ENCODE results near the gene VPS50.

- no peak for TF ChIP-seq CREB1 (IDR thresholded peaks at IDR 0.05; ENCODE audit: low read depth)
- TF ChIP-seq TEAD4 (IDR thresholded peaks at IDR 0.05), result no peak
- TF ChIP-seq YY1 (IDR thresholded peaks at IDR 0.05; ENCODE audit: low read depth), result no peak
- TF ChIP-seq EP300 (IDR thresholded peaks at IDR 0.05; ENCODE audit: borderline replicate concordance), result no peak
- TF ChIP-seq EGR1 (IDR thresholded peaks at IDR 0.05), result no peak
- TF ChIP-seq RAD21 (IDR thresholded peaks at IDR 0.05; ENCODE audit: low read depth), result no peak
- no peak for TF ChIP-seq MAX (IDR thresholded peaks at IDR 0.05)
- TF ChIP-seq NFIC (IDR thresholded peaks at IDR 0.05), result no peak
- no peak for TF ChIP-seq TCF12 (IDR thresholded peaks at IDR 0.05; ENCODE audit: low read depth)
- TF ChIP-seq USF1 (IDR thresholded peaks at IDR 0.05), result no peak
Measured at GRCh38 chr7:93238748-93239147, 6.6 kb downstream of the VPS50 start.
